Adipose tissue (tissue), 3 donors: ENCODE data around the gene GPR107. TPM values are rescaled to one million over a fixed set of nuclear protein-coding genes. Genes with fewer than 3 reads are reported as not detected.

Experiments
- H3K27ac ChIP-seq: one replicate; pipeline ENCODE4 v1.5.1; 2013; ENCODE audit warnings: low read depth, low read length
- WGBS, 3 donors: extraction: QIAGEN DNeasy Blood & Tissue Kit; methylation state at CpG; one replicate each; pipeline ENCODE4 v1.1.7; 2013; 5-methylcytosine and 5-hydroxymethylcytosine counted together
- polyA plus RNA-seq, 3 donors: library from polyadenylated mRNA; stranded (reverse); fragments of 200-250 nt; gene quantifications; one replicate each; pipeline ENCODE4 v1.2.3, GENCODE V29; 2013
- donor health status: healthy with polysubstance abuse.
- donor health status: Bipolar disorder and iron deficiency.
- donor health status: healthy.

The GPR107 gene
- polyA plus RNA-seq, 3 donors = 11.0 to 13.3 (median 11.2) TPM

DNA sequence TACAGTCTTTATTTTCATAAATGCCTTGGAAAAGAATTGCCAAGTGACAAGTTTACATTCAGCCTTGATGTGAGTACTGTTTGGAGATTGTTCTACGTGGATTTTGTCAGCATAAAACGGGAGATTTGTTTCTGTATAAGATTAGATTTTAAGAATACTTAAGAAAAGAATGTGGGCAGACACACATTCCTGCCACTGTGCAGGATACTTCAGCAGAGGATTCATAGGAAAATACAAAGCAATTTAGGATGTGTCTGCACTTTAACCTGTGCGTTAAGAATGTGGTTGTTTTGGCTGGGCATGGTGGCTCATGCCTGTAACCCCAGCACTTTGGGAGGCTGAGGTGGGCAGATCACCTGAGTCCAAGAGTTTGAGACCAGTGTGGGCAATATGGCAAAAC lies 37.2 kb downstream of the GPR107 start:
- WGBS, 3 donors = 78 to 81% (median 81%) methylated on average over 3 of the region's 3 CpGs
- no peak overlapping the region for H3K27ac ChIP-seq

DNA sequence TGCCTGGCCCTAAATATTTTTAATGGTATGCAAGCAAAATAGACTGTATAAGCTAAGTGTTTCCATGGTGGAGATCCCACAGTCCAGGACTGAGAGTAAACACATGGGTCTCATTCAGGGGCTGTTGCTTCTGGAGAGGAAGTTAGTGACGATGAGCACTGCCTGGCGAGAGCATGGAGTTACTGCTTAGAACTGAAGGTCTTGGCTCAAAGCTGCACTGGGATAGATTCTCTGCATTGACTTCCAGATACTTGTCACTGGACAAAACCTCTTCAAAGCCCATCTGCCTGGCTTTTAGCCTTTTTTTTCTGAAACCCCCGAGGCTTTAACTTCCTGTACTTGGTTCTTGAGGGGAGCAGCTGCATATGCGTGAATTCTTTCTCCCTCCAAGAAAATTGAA lies 39.2 kb downstream of the GPR107 start:
- WGBS, 3 donors = 57 to 82% (median 63%) methylated on average over 4 of the region's 4 CpGs
- no peak overlapping the region for H3K27ac ChIP-seq

DNA sequence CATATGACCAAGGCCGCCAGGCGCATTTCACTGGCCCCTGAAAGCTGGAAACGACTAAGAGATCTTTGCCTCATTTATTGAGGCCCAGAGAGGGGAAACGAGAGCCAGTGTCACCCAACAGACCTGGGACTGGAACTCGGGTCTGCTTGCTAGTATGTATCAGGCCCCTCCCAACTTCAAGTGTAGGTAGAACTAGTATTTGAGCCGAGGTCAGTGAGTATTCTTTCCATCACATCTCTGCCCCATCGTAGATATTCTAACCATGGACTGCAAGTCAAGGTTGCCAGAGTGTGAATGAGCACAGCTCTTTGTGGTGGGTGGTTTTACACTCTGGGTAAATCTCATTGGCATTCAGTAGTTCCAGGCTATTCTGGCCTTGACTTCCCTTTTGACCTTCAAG lies 42.2 kb downstream of the GPR107 start:
- H3K27ac ChIP-seq = no peak overlapping the region

DNA sequence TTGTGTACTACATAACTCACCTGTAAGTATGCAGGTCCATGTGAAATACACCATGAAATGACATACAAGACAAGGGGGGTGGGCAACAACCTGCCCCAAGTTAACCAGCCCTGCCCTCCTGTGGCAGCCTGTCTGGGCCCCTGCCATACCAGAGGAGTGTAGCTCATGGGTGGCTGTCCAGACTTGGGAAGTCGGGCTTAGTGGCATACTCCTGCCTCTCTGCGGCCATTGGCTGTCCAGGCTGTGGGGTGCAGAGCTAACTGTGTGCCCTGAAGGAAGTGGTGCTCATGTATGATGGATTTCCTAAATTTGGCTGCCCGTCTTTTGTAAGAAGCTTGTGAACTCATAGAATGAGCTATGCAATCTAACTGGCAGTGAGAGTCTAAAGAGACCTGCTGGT lies 47.0 kb downstream of the GPR107 start:
- 86 to 93% (median 87%) methylated on average over 3 of the region's 3 CpGs for WGBS, 3 donors
- no peak overlapping the region for H3K27ac ChIP-seq

More for the DNA sequence above, 42.2 kb downstream of the GPR107 start:
- 70 to 83% (median 77%) methylated on average over 7 of the region's 7 CpGs for WGBS, 3 donors

DNA sequence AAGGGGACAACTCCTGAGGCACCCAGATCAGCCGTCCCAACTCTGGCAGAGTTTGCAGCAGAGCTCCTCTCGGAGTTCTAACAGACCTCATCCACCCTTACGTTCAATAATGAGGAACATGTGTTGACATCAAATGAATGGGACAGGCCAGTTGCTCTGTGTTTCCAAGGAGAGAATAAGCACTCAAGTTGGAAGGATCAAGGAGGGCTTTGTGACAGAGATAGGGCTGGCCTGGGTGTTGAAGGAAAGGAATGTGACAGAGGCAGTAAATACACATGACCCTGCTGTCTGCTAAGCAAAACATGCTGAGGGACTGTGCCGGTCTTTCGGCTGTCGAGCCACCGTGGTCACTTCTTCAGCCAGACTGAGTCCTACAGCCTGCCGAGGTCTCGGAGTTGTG lies 48.2 kb downstream of the GPR107 start:
- 87 to 96% (median 95%) methylated on average over 9 of the region's 9 CpGs for WGBS, 3 donors

DNA sequence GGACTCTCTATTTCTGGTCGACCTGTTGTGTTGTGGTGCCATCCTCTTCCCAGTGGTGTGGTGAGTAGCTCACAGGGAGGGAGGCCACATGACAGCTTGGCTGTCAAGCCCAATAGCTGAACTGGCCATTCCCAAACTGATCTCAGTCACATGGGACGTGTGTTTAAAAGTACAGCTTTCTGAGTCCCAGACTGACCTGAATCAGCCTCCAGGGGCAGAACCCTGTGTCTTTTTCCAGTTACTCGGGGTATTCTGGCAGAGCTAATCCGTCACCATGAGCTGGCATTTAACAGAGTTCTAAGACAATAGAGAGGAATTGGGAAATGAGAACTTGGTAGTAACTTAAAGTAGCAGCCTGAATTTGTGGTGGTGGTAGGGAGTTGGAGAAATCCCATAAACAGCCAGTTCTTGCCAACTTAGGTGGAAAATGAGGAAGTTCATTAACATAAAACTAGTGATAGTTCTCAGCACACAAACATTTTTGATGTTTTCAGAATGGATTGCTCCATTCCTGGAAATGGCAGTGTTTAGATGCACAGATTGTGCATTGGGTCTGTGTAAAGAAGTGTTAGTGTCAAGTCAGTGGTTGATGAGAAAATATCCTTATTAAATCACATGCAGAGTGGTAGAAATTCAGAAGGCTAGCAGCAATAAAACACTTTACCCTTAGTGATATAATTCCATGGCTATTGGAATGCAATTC lies 50.9 kb downstream of the GPR107 start:
- WGBS, 3 donors = 67 to 82% (median 74%) methylated on average over 4 of the region's 4 CpGs
- H3K27ac ChIP-seq = no peak overlapping the region

More for the DNA sequence above, 48.2 kb downstream of the GPR107 start:
- H3K27ac ChIP-seq = no peak overlapping the region

DNA sequence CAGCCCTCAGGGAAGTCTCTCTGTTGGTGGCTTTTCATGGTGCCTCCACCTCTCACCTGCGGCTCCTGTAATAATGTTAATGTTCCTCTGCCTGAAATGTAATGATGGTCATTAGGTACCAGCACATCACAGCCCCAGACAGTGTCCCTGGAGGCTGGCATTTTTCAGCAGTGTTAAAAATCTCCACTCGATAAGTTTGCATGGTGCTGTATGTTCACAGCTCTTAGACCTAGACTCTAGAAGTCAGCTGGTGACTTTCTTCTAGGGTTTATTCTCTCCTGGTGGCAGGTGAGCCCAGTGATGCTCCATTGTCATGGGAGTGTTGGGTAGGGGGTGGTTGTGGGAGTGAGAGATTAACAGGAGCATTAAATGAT lies 53.1 kb downstream of the GPR107 start:
- no peak overlapping the region for H3K27ac ChIP-seq
- WGBS, 3 donors = 87 to 98% (median 97%) methylated on average over 2 of the region's 2 CpGs

DNA sequence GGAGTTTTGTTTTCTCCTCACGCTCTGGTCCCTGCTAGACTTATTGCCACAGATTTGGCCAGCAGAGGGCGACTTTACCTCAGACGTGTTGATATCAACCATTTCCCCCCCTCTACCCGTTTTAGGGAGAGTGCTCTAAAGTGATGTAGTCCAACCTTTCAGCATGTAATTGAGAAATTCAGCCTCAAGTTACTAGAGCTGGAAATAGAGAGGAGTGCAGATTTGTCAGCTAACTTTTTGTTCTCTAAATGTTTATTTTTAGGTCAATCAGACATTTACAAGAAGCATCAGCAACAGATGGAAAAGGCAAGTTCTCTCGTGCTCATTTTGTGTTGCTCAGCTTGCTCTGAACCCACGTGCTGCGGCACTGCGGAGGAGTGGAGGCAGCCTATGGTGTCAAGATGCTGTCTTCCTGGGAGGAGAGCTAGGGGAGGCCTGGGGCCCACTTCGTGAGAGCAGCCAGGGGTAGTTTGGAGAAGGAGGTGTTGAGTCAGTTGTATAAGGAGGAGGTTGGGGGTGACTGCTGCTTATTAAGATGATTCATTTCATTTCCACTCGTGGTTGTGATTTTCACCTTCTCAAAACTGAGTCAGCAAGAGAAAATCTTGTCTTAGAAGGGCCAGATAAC lies 53.6 kb downstream of the GPR107 start:
- H3K27ac ChIP-seq = no peak overlapping the region
- 34 to 39% (median 36%) methylated on average over 10 of the region's 10 CpGs for WGBS, 3 donors

DNA sequence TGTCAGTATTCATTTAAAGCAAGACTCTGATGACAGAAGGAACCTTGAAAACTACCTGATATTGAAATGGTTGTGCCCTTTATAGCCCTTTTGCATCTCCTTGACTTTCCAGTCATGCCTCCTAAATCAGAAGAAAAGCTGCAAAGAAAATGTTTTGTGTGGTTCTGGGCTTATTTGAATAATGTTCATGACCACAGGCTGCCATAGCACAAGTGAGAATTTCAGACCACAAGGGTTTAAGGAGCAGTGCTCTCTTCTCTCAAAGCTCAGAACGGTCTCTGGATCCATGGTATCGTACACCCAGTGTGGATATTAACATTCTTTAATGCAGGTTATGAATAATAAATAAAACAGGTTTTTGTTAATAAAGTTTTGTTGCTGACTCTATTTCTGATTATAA lies 54.2 kb downstream of the GPR107 start:
- H3K27ac ChIP-seq = no peak overlapping the region
- WGBS, 3 donors = 96 to 99% (median 97%) methylated on average over 2 of the region's 2 CpGs

DNA sequence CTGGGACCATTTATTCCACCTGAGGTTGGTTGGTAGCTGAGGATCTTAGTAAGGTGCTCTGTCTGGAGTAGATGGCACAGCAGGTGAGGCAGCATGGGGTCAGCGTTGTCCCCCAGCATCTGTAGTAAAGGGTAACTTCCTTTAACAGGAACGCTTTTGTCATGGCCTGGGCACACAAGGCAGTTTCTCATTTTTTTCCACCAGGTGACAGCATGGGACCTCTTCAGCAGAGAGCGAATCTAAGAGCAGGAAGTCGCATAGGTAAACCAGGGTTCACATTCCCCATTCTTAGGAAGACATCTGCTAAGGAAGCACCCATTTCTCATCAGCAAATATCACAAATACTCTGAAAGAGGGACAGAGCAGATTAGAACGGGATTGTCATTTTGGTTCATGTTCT lies 56.5 kb downstream of the GPR107 start:
- 92 to 95% (median 92%) methylated on average over 5 of the region's 5 CpGs for WGBS, 3 donors
- no peak overlapping the region for H3K27ac ChIP-seq

DNA sequence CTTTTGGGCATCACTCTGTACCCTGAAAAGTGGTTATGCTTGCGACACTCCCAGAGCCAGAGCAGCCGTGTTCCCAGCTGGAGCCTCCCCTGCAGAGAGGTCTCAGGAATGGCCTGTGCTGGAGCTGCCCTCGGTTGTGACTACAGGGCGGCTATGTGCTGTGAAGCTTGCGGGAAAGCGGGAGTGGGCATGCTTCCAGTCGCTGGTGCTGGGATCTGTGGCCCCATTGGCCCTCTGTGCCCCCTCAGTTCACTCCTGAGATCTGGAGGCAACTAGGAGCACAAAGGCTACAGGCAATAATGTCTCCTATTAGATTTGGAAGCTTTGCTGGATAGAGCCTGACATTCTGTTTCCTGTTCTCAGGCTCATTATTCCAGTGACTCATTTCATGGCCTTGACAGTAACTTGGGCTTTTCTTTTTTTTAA lies 56.9 kb downstream of the GPR107 start:
- WGBS, 3 donors = 79 to 89% (median 86%) methylated on average over 7 of the region's 7 CpGs
- H3K27ac ChIP-seq = no peak overlapping the region

DNA sequence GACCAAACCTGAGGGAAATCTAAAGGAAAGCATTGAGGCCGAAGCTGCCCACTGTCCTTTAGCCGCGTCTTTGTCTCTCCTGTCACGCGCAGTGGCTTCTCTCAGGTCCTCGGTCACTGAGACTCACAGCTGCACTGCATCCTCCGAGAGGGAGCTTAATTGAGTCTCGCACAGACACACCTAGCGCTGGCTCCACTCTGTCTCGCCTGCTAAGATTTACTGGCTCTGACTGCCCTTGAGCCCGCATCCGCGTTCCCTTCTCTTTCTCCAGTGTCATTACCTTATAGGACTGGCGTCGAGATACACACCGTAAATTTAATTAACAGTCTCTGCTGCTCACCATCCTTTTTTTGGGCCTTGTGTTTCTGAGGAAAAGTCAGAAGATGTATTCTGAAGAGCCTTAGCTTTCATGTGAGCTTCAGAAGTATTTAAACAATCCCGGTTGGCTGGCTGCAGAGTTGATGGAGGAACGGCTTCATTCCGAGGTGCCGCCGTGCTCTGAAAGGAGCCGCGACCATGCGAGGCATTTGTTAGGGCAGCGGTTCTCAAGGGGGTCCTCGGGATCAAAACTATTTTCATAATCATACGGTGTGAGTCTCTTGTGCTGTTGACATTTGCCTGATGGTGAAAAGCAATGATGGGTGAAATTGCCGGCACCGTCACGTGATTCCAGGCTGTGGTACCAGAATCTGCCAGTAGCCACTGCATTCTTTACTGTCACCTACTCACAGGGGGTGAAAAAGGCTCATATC lies 58.3 kb downstream of the GPR107 start:
- 89 to 90% (median 89%) methylated on average over 30 of the region's 30 CpGs for WGBS, 3 donors
- H3K27ac ChIP-seq = no peak overlapping the region

DNA sequence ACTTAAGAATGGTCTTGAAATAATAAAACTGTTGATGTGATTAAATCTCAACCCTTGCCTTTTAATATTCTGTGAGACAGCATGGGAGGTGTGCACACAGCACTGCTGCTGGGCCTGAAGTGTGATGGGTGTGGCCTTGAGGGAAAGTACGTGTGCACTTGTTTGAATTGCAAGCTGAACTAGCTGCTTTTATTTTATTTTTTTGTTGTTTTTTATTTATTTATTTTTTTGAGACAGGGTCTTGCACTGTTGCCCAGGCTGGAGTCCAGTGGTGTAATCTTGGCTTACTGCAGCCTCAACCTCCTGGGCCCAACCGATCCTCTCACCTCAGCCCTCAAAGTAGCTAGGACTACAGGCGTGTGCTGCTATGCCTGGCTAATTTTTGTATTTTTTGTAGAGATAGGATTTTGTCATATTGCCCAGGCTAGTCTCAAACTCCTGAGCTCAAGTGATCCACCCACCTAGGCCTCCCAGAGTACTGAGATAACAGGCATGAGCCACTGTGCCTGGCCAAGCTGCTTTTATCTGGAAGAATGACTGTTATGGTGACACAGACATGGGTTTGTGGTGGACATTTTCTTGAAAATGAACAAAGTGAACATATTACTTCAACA lies 58.9 kb downstream of the GPR107 start:
- H3K27ac ChIP-seq = no peak overlapping the region
- WGBS, 3 donors = 79 to 88% (median 83%) methylated on average over 3 of the region's 3 CpGs

DNA sequence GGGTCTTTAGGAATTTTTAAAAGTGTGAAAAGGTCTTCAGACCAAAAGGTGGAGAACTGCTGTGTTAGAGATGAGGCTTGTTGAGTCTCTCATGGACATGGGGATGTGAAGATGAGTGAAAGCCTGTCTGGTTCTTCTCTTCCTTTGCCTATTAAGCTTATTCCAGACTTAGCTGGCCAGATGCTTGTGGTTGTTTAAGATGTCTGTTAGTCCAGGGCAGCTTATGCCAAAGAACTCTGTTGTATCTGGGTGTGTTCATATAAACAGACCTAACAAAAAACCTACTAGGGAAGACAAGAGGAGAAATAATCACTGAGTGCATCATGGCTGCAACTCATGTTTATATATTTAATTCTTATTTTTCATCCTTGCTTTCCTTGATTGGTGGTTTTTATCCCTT lies 61.0 kb downstream of the GPR107 start:
- no peak overlapping the region for H3K27ac ChIP-seq

DNA sequence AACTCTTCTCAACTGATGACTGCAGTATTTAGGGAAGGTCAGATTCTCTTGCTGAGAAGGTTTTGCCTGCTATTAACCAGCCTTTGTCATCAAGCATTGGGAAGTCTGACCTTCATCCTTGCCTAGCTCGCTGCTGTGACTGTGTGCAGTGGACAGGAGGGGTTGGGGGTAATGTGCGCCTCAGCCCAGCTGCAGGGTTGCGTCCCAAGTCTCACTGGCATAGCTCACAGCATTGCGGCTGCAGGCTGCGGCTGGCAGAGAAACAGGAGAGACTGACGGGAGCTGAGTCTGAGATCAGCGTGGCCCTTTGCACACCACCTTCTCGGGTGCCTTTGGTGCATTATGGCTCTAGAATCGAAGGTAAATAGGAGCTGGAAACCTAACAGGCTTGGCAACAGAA lies 62.6 kb downstream of the GPR107 start:
- H3K27ac ChIP-seq = no peak overlapping the region
- WGBS, 3 donors = 95 to 97% (median 96%) methylated on average over 9 of the region's 9 CpGs

DNA sequence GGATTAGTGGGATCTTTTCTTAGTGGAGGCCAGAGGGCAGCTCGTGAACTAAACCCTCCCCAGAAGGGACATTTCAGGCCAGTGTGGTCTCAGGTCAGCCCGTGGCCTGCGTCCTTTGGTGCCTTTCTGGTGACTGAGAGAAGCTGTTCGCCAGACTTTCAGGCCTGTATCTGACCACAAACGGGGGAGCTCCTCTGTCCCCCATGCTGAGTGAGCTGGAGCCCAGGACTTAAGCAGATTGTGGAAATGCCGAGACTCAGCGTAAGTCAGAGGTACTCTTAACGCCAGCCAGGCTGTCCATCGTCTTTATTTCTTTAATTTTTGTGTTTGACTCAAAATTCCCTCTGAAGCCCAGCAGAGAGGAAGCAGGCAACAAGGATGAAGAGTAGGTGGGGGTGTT lies 63.7 kb downstream of the GPR107 start:
- 90 to 94% (median 92%) methylated on average over 9 of the region's 9 CpGs for WGBS, 3 donors
- H3K27ac ChIP-seq = no peak overlapping the region

DNA sequence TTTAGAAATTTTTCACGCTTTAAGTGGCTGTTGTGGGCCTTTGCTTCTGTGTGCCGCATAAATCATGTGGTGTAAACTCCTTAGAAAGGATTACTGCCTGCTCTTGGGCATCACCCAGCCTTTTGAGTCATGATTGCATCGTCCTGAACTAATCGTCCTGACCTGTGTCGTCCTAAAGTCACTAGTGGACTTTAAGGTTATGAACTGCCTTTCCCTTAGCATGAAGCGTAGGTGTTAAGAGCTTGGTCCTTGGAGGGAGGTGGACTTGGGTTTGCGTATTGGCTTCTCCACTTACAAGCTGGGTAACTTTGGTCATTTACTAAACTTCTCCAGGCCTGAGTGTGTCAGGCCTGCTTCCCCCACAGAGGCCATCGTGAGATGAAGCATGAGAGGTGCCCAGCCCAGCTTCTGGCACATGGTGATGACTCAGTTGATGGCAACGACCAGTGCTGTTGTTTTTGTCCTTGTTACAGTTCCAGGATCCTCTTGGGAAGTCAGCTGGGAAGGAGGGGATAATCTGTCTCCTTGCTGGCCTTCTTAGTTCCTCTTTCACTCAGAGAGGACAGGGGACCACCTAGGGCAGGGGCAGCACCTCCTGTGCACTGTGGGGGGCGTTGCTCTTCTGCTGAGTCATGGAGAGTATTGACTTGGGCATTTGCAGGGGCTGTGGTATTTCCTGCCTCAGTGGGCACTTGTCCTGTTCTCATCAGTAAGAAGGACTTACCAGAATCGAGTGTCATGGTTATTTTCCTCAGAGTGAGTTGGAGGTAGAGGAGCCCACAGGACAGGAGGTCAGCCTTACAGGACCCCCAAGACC lies 64.3 kb downstream of the GPR107 start:
- no peak overlapping the region for H3K27ac ChIP-seq
- 65 to 71% (median 70%) methylated on average over 11 of the region's 11 CpGs for WGBS, 3 donors

DNA sequence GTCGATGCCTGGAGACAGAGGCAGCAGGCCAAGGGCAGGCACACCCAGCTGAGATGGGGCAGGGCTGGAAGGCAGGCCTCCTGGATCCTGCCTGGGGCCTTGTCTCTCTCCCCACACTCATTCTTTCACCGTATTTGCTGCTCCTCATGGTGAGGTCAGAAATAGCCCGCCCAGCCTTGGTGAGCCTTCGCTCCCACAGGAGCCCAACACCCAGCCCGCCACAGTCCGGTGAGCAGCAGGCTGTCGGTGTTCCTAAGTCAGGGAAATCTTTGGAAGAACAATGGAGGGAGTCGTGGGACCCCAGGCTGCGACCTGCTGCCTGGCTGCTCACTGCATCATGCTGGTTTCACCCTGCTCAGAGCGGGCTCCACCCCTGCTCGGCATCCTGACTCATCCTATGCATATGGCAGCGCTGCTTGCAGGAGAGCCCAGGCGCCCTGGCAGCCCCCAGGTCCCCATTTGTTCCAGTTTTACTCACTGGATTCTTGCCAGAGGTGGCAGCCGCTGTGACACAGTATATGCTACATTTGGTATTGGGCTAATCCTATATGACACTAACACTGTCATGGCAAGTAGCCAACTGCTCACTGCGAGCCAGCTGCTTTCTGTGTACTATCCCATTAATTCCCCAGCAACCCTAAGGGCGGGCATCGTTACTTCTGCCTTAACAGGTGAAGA lies 65.3 kb downstream of the GPR107 start:
- H3K27ac ChIP-seq = no peak overlapping the region
- WGBS, 3 donors = 83 to 87% (median 85%) methylated on average over 17 of the region's 17 CpGs
